DMS114 treated with DMSO at 0.1 percent for 48 hours (cell line): ENCODE measurements around the gene PPFIA1.

Experiments used
- DNase-seq: peaks from one replicate; lab custom pipeline; 2025; ENCODE audit not compliant: unreplicated experiment; lab: John Stamatoyannopoulos, UW

The PPFIA1 gene

DNA sequence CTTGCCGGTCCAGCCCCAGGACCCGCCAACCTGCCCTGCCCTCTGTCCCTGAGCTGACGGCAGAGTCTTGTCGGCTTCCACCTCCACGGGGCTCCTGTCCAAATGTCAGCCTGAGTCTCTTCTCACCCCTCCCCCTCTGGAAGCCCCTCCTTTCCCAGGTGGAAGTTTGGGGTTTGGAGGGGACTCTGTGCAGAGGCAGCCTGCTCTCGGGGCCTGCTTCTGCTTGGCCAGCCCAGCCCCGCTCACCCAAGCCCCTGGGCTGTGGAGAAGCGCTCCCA, 158.9 kb downstream of the PPFIA1 start:
- no peak for DNase-seq

DNA sequence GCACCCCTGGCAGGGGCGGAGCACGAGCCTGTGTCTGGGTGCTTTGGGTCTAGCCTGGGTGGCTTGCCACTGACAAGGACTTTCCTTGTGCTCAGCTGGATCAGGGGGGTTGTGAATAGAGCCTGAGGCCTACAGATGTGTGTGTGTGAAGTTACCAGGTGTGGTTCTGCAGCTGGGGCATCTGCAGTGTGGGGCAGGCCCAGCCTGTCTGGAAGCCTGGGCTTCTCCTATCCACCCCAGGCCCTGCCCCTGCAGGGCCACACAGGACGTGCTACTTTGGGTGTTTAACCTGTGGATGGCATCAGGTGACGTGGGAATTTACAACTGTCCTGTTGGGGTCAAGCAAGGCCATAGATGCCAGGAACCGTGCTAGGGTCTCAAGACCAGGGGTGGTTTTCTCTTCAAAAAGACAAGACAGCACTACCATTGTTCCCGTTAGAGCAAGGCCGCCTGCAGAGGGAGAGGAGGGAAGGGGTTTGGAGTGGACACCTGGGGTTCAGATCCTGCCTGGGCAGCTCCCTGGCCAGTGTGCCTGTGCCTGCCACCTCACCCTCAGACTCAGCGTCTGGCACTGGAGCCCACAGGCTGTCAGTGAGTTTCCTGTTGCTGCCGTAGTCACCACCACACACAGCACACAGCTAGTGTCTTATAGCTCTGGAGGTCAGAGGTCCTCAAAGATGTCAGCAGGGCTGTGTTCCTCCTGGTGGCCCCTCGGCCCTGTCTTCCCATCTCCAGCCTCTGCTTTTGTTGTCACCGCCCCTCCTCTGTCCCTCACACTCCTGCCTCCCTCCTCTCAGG, 159.4 kb downstream of the PPFIA1 start:
- no peak for DNase-seq

DNA sequence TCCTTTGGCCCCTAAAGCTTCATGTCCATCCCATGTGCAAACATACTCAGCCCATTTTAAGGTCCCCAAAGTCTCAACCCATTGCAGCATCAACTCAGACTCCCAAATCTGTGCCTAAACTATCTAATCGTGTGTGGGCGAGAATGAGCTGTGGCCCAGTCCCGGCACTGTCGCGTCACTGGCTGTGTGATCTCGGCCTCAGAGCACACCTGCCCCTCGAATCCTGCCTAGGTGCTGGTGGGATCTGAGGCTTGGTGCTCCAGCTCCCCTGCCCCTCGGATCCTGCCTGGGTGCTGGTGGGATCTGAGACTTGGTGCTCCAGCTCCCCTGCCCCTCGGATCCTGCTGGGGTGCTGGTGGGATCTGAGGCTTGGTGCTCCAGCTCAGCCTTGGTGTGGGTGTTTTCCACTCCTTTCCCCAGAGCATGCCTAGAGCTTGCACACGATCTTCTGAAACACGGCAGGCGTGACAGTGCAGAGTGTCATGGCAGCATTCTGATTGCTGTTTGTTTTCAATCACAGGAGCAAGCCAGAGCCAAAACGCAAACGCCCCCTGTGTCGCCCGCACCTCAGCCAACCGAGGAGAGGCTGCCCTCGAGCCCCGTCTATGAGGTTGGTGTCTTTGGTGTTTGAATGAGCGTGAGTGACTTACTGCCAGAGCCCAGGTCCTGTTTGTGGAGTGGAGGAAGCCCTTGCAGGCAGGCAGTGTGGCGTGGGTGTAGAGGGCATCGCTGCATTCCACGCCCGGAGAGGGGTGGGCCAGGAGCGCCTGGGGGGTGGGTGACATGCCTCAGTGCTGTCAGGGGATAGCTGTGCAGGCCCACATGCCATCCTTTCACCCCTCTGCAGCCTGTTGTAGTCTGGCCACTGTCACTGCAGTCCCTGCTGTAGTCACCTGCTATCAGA, 160.4 kb downstream of the PPFIA1 start:
- no peak for DNase-seq

DNA sequence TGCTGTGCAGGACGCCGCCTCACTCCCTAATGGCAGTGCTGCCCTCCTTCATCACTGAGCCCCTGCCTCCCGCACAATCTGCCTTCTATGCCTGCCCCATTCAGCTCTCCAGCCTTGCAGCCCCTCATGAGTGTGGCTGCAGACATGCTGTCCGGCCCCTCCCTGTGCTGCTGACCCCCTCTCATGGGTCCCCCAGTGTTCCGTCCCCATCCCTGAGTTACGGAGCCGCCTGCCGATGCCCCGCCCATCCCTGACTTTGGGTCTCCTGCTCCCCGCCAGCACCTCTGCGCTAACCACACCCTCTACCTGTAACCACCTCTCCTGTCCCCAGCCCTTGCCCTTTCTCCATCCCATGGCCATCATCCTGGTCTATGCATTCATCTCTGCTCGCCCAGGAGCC, 161.1 kb downstream of the PPFIA1 start:
- no peak for DNase-seq

DNA sequence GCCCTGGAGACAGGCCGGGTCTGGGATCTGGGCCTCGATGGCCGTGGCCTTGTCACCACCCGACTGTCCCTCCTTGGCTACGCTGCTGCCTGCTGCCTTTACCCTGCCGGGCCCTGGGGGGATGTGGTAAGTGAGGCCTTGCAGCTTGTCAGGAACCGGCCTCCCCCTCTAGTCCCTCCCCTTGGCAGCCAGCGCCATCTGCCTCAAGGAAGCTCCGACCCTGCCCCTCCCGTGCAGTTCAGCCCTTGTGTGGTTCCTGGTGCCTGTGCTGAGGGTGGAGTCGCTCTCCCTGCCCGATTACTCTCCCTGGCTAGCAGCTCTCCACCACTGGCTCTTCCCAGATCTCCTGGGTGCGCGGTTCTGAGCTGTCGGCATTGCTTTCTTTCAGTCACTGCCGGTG, 161.6 kb downstream of the PPFIA1 start:
- DNase-seq, result no peak

DNA sequence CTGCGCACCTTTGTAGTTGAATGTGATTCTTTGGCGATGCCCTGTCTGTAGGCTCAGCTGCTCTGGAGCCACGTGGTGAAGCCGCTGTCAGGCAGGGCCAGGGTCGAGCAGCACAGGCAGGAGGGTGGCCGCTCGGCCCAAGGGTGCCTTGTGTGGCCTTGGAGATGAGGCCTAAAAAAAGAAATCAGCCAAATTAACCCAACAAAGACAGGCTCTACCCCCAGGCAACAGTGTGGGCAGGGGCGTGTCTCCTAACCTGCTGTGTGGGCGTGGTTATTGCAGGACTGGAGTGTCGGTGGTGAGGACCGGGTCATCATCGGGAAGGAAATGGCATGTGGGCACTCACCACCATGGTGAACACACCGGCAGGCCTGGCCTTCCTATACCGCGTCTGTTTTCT, 162.1 kb downstream of the PPFIA1 start:
- DNase-seq, result no peak

DNA sequence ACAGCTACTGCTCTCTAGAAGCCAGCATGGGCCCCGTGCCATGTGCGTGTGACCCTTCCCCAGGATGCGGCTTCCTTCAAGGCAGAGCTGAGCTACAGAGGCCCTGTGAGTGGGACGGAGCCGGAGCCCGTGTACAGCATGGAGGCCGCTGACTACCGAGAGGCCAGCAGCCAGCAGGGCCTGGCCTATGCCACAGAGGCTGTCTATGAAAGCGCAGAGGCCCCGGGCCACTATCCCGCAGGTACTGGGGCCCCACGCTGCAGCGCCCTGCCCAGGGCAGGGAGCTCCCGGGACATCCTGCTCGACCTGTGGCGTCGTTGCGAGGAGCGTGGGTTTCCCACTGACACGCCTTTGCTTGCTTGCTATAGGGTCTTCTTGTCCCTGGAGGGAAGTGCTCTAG, 162.5 kb downstream of the PPFIA1 start:
- DNase-seq, result no peak

DNA sequence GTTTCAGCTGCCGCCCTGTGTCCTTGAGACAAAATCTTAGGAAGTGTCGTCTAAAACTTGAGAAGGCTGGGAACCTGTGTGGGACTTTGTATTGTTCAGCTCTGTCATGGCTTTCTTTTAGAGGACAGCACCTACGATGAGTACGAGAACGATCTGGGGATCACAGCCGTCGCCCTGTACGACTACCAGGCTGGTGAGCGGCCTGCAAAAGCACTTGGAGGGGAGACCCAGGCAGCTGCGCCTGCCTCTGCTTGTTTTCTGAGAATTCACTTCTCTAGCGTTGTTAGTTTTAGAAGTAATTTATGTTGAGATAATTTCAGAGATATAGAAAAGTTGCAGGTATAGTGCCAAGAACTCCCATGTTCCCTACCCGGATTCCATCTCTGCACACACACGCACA, 163.0 kb downstream of the PPFIA1 start:
- no peak for DNase-seq
